IMR-90 (cell line): ENCODE measurements around the gene MYEOV. TPM values are rescaled to one million over a fixed set of nuclear protein-coding genes. Genes with fewer than 3 reads are reported as not detected.

Experiments
- ATAC-seq: fragments of 200-7000 bp; cut with Tn5 transposase; 2 replicates; pipeline ENCODE4 v1.9.1; 2020; ENCODE audit warnings: low read depth, mild to moderate bottlenecking, moderate library complexity
- BruUV-seq: library from RNA; stranded (reverse); fragments of 400-500 nt; replicated peaks from 2 replicates; lab custom pipeline; 2021; lab: Mats Ljungman, UMichigan
- CTCF ChIA-PET: fragments of 300-600 bp; formaldehyde crosslinking; extraction: SDS; loops from one replicate; lab custom pipeline; 2021; ENCODE audit warnings: antibody characterized with exemption; lab: Yijun Ruan, JAX
- POLR2A ChIA-PET: fragments of 300-600 bp; sonication (Branson Sonifier 250); formaldehyde crosslinking; loops from one replicate; lab custom pipeline; 2022; ENCODE audit warnings: antibody characterized with exemption; ENCODE audit not compliant: unreplicated experiment; lab: Charles Lee
- DNase-seq: peaks from one replicate; pipeline ENCODE4 v3.0.0; 2013
- H2AFZ ChIP-seq: replicated peaks from 2 replicates; pipeline ENCODE3; 2013; ENCODE audit warnings: low read length, mild to moderate bottlenecking; ENCODE audit not compliant: poor library complexity
- H2AK5ac ChIP-seq: 2 replicates; pipeline ENCODE4 v1.6.1; 2013; ENCODE audit warnings: low read depth, low read length, inconsistent platforms
- H2AK9ac ChIP-seq: replicated peaks from 2 replicates; pipeline ENCODE3; 2013; ENCODE audit warnings: mild to moderate bottlenecking, low read depth, low read length, moderate library complexity; ENCODE audit not compliant: poor library complexity
- H2BK120ac ChIP-seq: 2 replicates; pipeline ENCODE4 v1.6.1; 2013; ENCODE audit warnings: low read depth, low read length, inconsistent platforms
- H2BK15ac ChIP-seq: 3 replicates; pipeline ENCODE4 v1.6.1; 2013; ENCODE audit warnings: low read depth, low read length, inconsistent platforms
- H2BK20ac ChIP-seq: 2 replicates; pipeline ENCODE4 v1.6.1; 2013; ENCODE audit warnings: low read depth, mild to moderate bottlenecking, inconsistent platforms, low read length, moderate library complexity
- H2BK5ac ChIP-seq: 2 replicates; pipeline ENCODE4 v1.6.1; 2013; ENCODE audit warnings: mild to moderate bottlenecking, low read depth, low read length, inconsistent platforms; ENCODE audit not compliant: poor library complexity, severe bottlenecking
- H3K14ac ChIP-seq: replicated peaks from 2 replicates; pipeline ENCODE4 v1.6.1; 2013; ENCODE audit warnings: low read depth, low read length, inconsistent platforms
- H3K18ac ChIP-seq: 2 replicates; pipeline ENCODE4 v1.6.1; 2013; ENCODE audit warnings: low read depth, low read length, control low read depth
- H3K23ac ChIP-seq: 2 replicates; pipeline ENCODE4 v1.6.1; 2013; ENCODE audit warnings: low read depth, low read length, inconsistent platforms
- H3K27ac ChIP-seq: 2 replicates; pipeline ENCODE4 v1.5.1; 2013; ENCODE audit warnings: mild to moderate bottlenecking, control low read depth, low read length; ENCODE audit not compliant: insufficient read depth
- H3K27me3 ChIP-seq: 2 replicates; pipeline ENCODE4 v1.6.1; 2013; ENCODE audit warnings: low read length; ENCODE audit not compliant: control insufficient read depth, insufficient read depth
- H3K36me3 ChIP-seq: 2 replicates; pipeline ENCODE4 v1.6.1; 2013; ENCODE audit warnings: low read length, mixed read lengths; ENCODE audit not compliant: control insufficient read depth, insufficient read depth
- H3K4ac ChIP-seq: 2 replicates; pipeline ENCODE4 v1.6.1; 2013; ENCODE audit warnings: low read depth, low read length, inconsistent platforms
- H3K4me1 ChIP-seq: 2 replicates; pipeline ENCODE4 v1.6.1; 2013; ENCODE audit warnings: low read length, mixed read lengths; ENCODE audit not compliant: control insufficient read depth, insufficient read depth
- H3K4me2 ChIP-seq: 2 replicates; pipeline ENCODE4 v1.6.1; 2013; ENCODE audit warnings: low read depth, mild to moderate bottlenecking, control low read depth, low read length, moderate library complexity
- H3K4me3 ChIP-seq: 2 replicates; pipeline ENCODE4 v1.5.1; 2013; ENCODE audit warnings: low read depth, mild to moderate bottlenecking, control low read depth, low read length, moderate library complexity; ENCODE audit not compliant: insufficient read depth
- H3K56ac ChIP-seq: 2 replicates; pipeline ENCODE4 v1.6.1; 2013; ENCODE audit warnings: low read length, inconsistent platforms; ENCODE audit not compliant: insufficient read depth; ENCODE audit errors: extremely low read depth
- H3K79me1 ChIP-seq, 2 experiments: 2 replicates each; pipeline ENCODE4 v1.6.1; 2013; ENCODE audit warnings: low read length in 2 of 2, inconsistent platforms in 1 of 2, low read depth in 1 of 2
- H3K9ac ChIP-seq: 2 replicates; pipeline ENCODE4 v1.6.1; 2013; ENCODE audit warnings: low read depth, low read length, control low read depth
- H3K9me1 ChIP-seq: 2 replicates; pipeline ENCODE4 v1.6.1; 2013; ENCODE audit warnings: low read length, inconsistent platforms; ENCODE audit not compliant: insufficient read depth
- H3K9me3 ChIP-seq: 2 replicates; pipeline ENCODE4 v1.6.1; 2013; ENCODE audit warnings: low read length; ENCODE audit not compliant: control insufficient read depth, insufficient read depth
- H4K20me1 ChIP-seq: 2 replicates; pipeline ENCODE4 v1.6.1; 2013; ENCODE audit warnings: low read length, inconsistent platforms; ENCODE audit not compliant: insufficient read depth
- H4K5ac ChIP-seq: 2 replicates; pipeline ENCODE4 v1.6.1; 2013; ENCODE audit warnings: mild to moderate bottlenecking, low read depth, low read length, control low read depth
- H4K8ac ChIP-seq, 2 experiments: 2 replicates each; pipeline ENCODE4 v1.6.1; 2013; ENCODE audit warnings: low read depth in 2 of 2, low read length in 2 of 2, control low read depth in 1 of 2, inconsistent platforms in 1 of 2
- H4K91ac ChIP-seq: 2 replicates; pipeline ENCODE4 v1.6.1; 2013; ENCODE audit warnings: low read depth, low read length, inconsistent platforms; ENCODE audit not compliant: insufficient read depth
- FOS ChIP-seq: fragments of 150-350 bp; IDR thresholded peaks from 2 replicates; pipeline ENCODE4 v1.6.1; 2016; ENCODE audit warnings: low read depth, low read length
- RCOR1 ChIP-seq: IDR thresholded peaks from 2 replicates; pipeline ENCODE4 v1.6.1; 2012; ENCODE audit warnings: mild to moderate bottlenecking, low read length, improper control_type of control experiment; ENCODE audit not compliant: insufficient replicate concordance
- dilution Hi-C: fragments of 300-500 bp; cut with HindIII; formaldehyde crosslinking; loops from one replicate; pipeline ENCODE4 v1.14.3; 2018; ENCODE audit warnings: low sequenced_read_pairs; ENCODE audit not compliant: unreplicated experiment
- in situ Hi-C: fragments of 300-500 bp; cut with MboI; formaldehyde crosslinking; loops from 3 replicates; pipeline ENCODE4 v1.14.3; 2019; ENCODE audit warnings: low sequenced_read_pairs, inconsistent platforms, mixed read lengths
- intact Hi-C: fragments of 100-400 bp; cut with micrococcal nuclease; formaldehyde crosslinking; loops from 2 replicates; pipeline ENCODE4 v1.10.0; 2022
- polyA plus RNA-seq, 3 experiments: library from polyadenylated mRNA; depleted of rRNA; stranded (reverse); fragments of >200 nt; gene quantifications; 2 replicates each; pipeline ENCODE4 v1.2.3, GENCODE V29; 2012; ENCODE audit warnings: low replicate concordance in 1 of 3
- total RNA-seq: library from RNA; depleted of rRNA; stranded (reverse); fragments of >200 nt; gene quantifications from 2 replicates; pipeline ENCODE4 v1.2.3, GENCODE V29; 2012
- TF ChIP-seq, protein P1 (sequence below): fragments of 150-350 bp; IDR thresholded peaks from 2 replicates; pipeline ENCODE4 v1.6.1; 2016; ENCODE audit warnings: low read depth, mild to moderate bottlenecking, low read length, moderate library complexity, borderline replicate concordance

Gene MYEOV
- total and polyA plus RNA-seq, 2 of the 4 experiments (the other 2 are of a cell fraction), result 5.8 to 6.8 TPM

DNA sequence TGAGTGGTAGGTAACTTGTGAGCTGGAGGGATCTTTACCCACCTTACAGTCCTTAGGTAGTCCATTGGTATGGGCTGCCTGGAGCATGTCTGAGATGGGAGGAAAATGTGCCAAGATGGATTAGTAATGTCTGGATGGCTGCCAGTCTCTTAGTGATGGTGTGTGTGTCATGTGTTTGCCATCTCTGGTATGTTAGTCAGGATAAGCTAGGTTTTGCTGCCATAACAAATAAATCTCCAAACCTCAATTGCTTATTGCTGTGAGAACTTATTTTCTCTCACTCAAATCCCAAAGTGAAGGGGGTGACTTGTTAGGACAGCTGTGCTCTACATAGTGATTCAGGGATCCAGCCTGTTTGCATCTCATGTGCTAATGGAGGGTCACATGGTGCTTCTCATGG is 40.9 kb upstream of the MYEOV start:
- no peaks in the 10 kb centered on the region for H3K36me3 ChIP-seq
- peak overlapping the region; percentile 32 for H2AFZ ChIP-seq
- no peak overlapping the region for H3K18ac ChIP-seq
- no peaks in the 10 kb centered on the region for H3K9me1 ChIP-seq
- H3K79me1 ChIP-seq, result no peaks in the 10 kb centered on the region
- in situ Hi-C loops, result no loop called here
- peak overlapping the region; percentile 63; the same call in 1 of the 2 replicates for H3K4ac ChIP-seq
- peak overlapping the region; percentile 18; the same call in 1 of the 2 replicates for H2BK120ac ChIP-seq
- peaks cover 30% of the 10 kb centered on the region for H3K9me3 ChIP-seq
- dilution Hi-C loops, result no loop called here
- H3K27me3 ChIP-seq, result peaks cover 19% of the 10 kb centered on the region
- H4K5ac ChIP-seq, result no peak overlapping the region
- TF ChIP-seq RCOR1, result peak; percentile 66
- TF ChIP-seq FOS, result 0 out of 2 replicates have a peak, but pooled peaks have one; percentile 11
- TF ChIP-seq, protein P1, sequence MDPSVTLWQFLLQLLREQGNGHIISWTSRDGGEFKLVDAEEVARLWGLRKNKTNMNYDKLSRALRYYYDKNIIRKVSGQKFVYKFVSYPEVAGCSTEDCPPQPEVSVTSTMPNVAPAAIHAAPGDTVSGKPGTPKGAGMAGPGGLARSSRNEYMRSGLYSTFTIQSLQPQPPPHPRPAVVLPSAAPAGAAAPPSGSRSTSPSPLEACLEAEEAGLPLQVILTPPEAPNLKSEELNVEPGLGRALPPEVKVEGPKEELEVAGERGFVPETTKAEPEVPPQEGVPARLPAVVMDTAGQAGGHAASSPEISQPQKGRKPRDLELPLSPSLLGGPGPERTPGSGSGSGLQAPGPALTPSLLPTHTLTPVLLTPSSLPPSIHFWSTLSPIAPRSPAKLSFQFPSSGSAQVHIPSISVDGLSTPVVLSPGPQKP, result no peak
- no peak overlapping the region for H3K9ac ChIP-seq
- intact Hi-C loops, result no loop called here
- H3K23ac ChIP-seq, result no peak overlapping the region
- H2AK9ac ChIP-seq, result no peak overlapping the region
- DNase-seq (peak; percentile 73), ATAC-seq (peak; percentile 42; the same call in 1 of the 2 replicates)
- no peak overlapping the region for H2BK5ac ChIP-seq
- no peaks in the 10 kb centered on the region for H4K20me1 ChIP-seq
- no peak overlapping the region for H3K4me2 ChIP-seq
- ChIA-PET CTCF (no interaction called here), POLR2A (no interaction called here)
- no peak overlapping the region for H3K4me3 ChIP-seq
- H4K8ac ChIP-seq, result no peak overlapping the region
- peak overlapping the region; percentile 65 for H2AK5ac ChIP-seq
- H2BK15ac ChIP-seq, result no peak overlapping the region
- H3K27ac ChIP-seq, result no peak overlapping the region
- H4K91ac ChIP-seq, result no peak overlapping the region
- BruUV-seq, result no TSS peak
- 0 out of 2 replicates have a peak overlapping the region, but pooled peaks have one; percentile 65 for H3K14ac ChIP-seq
- peaks cover 7% of the 10 kb centered on the region for H3K4me1 ChIP-seq
- H2BK20ac ChIP-seq, result peak overlapping the region; percentile 63
- H3K56ac ChIP-seq, result no peak overlapping the region
